ELF-1 (cell line): ENCODE data around the gene TMOD2.

Experiments
- DNase-seq: peaks from one replicate; pipeline ENCODE4 v3.0.0-alpha.2; 2016; ENCODE audit warnings: low read depth, low spot score

Gene TMOD2

DNA sequence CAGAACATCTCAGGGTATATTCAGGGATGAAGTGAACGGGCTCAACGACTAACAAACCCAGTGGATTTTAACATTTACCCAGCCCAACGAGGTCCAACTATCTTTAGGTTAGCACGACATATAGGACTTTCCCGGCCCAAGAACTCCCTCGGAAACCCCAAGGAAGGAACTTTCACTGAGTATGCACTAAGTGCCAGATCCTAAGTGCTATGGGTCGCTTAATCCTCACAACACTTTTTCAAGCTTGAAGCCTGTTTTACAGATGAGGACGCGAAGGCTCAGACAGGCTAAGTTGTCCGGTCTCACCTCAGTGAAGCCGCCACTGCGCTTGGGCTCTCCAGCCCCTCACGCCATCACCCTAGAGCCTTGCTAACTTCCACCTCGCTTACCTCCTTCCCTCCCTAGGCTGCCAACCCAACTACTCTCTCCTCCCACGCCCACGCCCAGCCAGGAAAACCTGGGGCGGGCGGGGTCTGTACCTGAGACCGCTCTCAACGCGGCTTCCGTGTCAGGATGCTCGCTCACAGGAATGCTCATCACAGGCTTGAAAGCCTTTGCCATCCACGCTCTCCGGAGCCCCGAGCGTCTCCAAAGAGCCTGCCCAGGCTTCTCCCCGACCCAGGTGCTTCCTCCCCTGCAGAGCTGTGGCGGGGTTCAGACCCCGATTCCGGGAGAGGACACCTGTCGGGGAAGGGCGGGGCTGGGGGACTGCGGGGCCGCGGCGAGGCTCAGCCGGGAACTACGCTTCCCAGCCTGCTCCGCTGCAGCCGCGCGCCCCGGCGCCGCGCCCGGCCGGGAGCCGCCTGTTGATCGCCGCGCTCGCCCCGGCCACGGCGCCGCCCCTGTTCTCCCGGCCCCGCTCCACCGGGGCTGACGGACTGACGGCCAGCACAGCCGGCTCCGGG lies at the start of gene TMOD2:
Gene TMOD2 (plus strand): TSS at position 806 of the 905 bp plus-strand sequence. CDS start 14,845 bp downstream, outside the sequence.
- peak; percentile 40 for DNase-seq

DNA sequence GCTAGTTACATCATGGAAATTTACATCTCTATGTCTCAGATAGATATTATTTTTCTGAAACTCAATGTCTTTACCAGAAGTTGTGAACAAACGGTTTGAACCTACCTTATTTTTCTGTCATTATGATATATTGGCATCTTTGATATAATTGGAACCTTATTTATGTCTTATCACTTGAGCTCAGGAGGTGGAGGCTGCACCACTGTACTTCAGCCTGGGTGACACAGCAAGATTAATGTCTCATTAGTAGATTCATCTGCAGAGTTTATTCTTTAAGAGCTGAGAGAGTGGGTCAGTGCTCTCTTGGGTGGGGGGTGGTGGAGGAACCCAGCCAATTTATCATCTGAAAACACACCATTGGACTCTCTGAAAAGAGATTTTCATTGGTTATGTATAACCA lies 48.7 kb upstream of the TMOD2 start:
- DNase-seq, result no peak

DNA sequence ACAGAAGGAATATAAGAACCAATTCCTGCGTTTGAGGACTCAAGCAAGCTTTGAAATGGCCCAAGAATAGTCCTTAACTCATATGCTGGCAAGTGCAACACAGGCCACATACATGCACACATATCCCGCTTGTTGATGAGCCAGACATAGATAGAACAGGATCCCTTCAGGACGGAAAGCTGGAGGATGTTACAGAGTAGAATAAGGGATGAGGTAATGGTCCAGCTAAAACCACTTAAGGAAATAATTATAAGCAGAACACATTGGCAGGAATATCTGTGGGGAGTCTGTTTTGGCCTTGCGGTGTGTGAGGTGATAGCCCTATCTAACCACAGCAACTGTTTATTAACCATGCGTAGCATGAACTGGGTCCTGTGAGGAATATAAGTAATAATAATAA lies 45.1 kb upstream of the TMOD2 start:
- no peak for DNase-seq

DNA sequence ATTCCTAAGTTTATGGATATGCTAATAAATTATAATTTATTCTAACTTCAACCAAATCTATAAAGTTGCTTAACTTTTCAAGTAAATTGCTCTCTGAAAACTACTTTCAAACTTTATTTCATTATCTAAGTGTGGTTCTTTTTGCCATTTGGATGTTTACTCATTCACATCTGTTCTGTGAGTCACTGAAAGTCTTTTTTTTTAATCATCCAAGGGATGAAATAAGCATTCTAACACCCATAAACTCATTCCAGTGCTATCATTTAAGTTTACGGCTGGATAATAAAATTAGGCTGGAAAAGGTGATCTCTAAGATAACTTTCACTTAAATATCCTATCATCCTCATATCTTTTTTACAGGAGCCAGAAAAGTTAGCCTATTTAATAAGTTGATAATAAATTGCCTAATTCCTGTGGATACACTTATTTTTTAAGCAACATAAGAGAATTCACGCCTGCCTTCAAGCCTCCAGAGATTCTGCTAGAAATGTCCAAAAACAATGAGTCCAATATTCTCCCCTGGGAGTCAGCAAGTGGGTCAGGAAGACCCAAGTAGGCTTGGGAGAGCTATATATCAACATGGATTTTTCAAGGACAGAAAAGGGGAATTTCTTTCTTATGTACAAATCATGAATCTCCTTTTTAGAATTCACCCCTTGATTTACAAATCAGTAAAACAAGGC lies 44.3 kb upstream of the TMOD2 start:
- DNase-seq, result no peak

DNA sequence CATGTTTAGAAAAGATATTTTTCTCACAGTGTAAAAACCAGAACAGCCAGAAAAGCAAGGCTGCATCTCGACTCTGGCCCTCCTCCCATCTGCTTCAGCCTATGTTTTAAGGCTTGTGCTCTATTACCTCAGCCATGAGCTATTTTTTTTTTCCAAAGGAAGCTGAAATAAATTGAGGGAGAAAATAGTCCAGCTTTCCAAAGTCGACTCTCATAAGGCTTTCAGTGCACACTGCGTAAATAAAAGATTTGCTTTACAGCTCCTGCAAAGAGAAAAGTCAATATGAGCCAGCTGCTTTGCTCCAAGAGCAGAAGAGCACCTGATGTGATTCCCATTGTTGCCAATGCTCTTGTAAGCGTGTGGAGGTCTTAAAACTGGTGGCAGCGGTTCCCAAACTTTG lies 43.4 kb upstream of the TMOD2 start:
- no peak for DNase-seq

DNA sequence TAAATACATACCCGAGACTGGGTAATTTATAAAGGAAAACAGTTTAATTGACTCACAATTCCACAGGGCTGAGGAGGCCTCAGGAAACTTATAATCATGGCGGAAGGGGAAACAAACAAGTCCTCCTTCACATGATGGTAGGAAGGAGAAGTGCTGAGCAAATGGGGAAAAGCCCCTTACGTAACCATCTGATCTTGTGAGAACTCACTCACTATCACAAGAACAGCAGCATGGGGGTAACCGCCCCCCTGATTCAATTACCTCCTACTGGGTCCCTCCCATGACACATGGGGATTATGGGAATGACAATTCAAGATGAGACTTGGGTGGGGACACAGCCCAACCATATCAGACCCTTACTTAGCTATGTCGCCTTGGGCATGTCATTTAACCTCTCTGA lies 42.4 kb upstream of the TMOD2 start:
- no peak for DNase-seq

DNA sequence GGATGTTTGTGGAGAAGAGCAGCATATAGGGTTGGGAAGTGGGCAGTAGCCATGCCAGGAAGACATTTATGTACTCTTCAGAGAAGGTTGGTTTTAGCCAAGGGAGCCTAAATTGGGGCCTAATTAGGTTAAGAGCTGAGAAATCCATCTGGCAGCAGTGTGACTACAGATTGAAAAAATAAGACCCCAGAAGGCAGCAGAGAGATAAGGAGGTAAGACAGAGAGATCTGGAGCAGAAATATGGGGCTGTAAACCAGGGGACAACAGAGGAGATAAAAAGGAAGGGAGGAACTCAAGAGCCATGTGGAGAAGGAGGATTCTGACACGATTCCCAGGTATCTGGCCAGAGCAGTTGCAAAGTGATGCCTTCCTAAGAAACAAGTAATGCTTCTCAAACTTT lies 37.2 kb upstream of the TMOD2 start:
- DNase-seq, result no peak

DNA sequence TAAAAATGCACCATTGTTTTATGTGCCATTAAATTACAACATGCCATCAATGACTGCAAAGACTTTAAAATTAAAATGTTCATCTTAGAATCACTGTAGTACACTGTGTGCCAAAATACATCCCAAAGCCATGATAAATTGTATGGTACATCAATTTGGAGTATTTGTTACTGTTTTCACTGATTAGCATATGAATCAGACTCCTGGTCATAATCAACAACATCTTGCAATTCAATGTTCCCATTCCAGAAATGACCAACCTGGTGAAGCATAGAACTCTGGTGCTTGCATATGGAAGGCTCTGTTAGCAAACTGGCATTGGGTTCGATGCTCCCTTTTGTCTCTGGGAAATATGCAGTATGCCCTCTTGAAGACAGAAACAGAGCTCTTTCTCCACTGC lies 36.5 kb upstream of the TMOD2 start:
- DNase-seq, result no peak

DNA sequence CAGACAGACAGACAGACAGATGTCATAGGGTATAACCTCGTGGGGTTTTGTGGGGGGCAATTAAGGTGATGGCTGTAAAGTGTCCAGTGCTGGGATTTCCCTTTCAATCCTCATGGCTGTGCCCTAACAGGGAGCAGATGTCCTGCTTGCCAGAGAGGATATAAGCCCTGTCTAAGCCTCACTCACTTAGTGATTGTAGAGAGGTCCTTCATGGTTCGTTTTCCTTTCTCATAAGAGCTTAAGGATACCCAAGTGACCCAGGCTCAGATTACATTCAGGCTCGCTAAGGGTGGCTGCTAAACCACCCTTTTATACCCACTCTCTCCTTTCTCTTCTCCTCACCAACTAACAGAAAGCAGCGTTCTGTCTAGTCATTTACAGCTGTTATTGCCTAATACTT lies 33.2 kb upstream of the TMOD2 start:
- DNase-seq, result no peak

DNA sequence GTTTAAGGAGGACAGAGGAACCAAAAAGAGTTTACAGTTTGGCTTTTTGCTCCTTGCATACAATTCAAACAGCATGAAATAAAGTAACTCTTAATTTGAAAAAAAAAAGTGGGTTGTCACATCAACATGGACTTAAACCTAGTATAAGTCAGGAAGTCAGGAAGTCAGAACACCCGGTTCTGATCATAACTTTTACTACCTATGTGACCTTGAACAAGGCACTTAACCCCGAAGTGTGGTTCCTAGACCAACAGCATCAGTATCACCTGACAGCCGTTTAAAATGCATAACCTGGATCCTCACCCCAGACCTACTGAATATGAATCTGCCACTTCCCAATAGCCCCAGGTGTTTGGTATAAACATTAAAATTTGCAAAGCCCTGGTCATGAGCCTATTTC lies 32.7 kb upstream of the TMOD2 start:
- no peak for DNase-seq

DNA sequence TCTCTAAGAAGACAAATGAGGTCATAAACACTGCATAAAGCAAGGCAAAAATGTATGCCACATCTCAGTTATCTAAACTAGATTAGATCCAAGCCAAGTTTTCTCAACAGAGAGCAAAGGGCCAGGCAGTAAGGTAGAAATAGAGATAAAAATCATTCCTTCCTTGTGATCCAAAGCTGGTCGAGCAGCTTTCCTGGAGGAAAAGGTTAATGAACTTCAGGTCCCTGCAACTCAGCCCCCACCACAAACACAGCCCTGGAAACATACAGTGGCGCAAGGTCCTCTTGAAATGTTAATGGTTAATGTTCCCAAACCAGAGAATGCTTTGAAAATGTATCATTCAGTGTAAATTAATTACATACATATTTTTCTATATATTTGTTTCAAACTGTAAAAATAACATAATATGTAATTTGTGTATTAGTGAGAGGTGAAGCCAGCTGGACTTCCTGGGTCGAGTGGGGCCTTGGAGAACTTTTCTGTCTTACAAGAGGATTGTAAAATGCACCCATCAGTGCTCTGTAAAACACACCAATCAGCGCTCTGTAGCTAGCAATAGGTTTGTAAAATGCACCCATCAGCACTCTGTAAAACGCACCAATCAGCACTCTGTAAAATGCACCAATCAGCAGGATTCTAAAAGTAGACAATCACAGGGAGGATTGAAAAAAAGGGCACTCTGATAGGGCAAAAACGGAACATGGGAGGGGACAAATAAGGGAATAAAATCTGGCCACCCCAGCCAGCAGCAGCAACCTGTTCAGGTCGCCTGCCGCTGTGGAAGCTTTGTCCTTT lies 31.0 kb upstream of the TMOD2 start:
- no peak for DNase-seq

DNA sequence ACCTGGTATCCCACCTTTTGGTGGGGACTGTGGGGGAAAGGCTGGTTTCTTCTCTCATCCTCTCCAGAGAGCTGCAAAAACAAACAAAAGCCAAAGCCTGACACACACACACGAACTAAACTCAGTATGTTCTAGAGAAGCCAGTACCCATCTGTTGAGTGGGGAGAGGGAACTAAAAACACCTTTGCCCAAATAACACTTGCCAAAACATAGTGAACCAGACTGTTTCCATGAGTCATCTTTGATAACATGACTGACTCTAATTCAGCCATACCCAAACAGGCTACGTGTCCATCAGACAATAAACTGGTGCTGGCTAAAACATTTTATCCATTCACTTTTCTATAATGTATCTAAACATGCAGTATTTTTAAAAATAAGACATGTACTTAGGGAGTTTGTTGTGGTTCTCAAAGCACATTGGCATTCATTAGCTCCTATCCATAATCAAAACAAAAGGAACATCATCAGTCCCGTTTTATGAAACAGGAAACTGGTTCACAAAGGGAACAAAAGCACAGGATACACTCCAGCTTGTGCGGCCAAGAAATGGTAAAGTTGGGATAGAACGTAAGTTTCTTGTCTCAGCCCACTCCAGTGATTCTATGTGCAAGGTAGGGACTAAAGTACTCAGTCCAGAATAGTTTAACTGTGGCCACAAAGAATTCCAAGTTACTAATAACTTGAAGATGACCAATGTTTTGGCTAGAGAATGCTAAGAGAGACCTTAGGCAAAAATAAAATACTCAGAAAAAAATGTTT lies 30.0 kb upstream of the TMOD2 start:
- DNase-seq, result no peak

DNA sequence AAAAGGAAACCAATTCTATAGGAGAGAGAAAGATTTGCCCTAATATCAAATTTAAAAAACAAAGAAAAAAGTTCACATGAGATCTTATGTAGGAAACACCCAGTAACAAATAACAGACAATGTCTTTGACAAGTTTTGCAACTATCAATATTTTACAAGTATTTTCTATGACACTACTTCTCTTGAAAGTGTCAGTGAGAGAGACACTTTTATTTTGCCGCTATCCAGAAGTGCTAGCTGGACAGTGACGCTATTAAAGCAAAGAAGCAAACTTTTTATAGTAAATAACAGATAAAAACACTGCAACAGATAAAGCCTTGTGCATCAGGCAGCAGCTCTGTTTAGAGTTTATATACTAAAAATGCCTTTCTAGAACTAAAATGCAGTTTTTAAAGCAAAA lies 27.2 kb upstream of the TMOD2 start:
- no peak for DNase-seq

DNA sequence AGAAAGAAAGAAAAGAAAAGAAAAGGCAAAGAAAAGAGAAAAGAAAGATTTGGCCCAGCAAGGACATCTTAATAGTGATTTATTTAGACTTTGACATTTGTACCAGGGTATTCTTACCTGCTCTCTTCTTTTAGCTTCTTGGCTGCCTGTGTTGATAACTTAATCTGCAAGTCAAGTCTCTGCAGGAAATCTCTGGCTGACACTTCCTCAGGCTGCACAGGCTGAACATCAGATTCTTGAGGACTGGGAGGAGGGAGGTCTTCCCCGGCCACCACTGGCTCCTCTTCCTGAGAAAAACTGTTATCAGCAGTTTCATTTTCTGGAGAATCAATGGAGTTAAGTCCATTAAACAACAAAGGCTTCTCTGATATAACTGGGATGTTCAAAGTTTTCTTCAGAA lies 26.7 kb upstream of the TMOD2 start:
- peak; percentile 60 for DNase-seq

DNA sequence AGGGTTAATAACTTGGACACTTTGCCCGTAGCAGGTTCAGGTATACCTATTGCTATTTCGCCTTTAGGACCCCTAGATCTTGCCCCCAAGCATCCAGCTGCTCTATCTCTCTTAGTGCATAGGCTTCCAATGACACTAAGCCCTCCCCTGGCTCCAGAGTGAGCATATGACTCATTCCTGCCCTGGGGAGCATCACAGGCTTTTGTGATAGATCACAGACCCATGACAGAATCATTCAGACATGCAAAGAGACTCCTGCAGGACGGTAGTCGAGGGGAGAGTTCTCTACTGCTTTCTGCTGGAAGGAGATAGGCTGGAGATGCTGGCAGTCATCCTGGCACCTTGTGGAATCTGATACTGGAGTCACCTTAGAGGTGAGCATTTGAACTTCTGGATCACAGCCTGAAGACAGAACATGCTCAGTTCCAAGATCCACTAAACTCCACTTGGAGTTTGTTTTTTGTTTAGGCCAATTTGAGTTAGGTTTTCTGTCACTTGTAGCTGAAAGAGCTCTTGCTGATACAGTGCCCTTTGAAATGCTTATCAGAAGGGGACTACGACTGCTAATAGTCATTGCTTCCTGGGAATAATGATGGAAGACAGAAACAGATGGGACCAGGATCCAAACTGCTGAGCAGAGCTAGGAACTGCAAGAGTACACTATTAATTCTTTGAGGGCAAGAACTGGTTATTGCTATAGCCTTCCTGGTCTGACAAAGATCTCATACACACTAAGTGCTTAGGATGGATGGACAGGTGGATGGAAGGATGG lies 24.9 kb upstream of the TMOD2 start:
- DNase-seq, result peak; percentile 94

DNA sequence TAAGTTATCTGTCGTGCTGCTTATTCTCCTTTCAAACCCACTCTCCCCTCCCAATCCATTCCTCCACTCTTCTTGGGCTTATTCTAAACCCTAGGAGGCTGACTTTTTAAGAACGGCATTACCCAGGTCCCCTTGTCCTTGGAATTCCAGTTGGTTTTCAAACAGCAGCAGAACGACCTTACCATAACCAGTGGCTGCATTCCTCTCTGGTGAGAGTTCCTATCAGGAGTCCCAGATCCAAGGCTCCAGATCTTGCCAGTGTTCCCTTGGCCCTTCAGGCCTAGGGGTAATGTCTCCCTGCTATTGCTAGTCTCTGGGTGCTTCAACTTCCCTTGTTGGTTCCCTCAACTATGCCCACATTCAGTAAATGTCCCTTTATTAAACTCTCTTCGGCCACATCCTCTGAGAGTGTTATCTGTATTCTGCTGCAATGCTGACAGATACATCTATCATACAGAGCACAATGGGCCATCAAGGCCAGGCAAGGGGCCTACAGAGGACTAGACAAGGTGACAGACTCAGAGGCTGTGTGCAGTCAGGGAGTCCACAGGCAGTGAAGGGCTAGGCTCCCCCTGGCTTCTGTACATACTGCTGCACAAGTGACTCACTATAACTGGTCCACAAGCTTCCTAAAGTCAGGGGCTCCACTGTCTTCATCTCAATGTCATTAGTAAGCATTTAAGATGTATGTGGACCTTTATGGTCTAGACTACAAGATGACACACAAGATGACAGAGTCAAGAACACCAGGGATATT lies 24.1 kb upstream of the TMOD2 start:
- peak; percentile 40 for DNase-seq

DNA sequence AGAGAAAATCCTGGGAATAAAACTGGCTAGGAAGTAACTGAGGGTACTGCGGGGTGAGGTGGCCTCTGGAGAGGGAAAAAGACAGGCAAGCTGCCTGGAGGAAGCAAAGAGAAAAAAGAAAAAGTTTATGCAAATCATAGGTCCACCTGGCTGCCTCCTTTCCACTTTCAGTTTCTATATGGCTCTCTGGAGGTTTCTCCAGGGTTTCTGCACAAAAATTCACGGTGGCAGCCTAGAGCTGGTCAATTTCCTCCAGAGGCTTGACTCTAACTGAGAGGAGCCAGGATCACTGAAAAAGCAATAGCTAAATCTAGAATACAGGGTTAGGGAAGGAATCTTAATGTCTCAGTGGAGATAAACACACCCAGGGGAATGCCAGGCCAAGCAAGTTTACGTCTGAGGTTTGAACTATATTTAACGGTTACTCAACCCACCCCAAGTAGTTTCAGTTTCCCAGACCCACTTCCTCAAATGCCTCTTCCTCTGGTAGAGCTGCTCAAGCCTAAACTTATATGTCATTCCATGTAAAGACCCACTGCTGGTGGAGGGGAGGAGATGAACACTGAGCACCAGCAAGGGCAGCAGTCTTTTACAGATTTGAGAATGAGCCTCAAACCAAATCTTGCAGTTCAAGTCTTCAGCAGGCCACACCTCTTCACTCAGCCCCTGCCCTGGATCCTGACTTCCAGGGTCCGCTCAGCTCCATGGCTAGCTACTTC lies 19.7 kb upstream of the TMOD2 start:
- no peak for DNase-seq

DNA sequence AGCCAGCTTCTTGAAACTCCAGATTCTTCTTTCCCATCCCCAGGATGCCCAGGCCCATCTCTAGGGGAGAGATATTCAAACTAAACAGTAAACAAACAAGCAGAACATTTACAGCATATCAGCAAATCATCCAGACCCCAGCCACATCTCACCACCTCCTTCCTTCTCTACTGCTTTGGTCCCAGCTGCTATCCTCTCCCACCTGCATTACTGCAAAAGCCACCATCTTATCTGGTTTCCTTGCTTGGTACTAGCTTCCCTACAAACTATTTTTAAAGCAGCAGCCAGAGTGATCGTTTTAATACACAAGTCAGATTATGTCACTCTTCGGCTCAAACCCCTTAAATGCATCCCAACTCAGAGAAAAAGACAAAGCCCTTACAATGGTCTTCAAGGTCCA lies 18.8 kb upstream of the TMOD2 start:
- no peak for DNase-seq

DNA sequence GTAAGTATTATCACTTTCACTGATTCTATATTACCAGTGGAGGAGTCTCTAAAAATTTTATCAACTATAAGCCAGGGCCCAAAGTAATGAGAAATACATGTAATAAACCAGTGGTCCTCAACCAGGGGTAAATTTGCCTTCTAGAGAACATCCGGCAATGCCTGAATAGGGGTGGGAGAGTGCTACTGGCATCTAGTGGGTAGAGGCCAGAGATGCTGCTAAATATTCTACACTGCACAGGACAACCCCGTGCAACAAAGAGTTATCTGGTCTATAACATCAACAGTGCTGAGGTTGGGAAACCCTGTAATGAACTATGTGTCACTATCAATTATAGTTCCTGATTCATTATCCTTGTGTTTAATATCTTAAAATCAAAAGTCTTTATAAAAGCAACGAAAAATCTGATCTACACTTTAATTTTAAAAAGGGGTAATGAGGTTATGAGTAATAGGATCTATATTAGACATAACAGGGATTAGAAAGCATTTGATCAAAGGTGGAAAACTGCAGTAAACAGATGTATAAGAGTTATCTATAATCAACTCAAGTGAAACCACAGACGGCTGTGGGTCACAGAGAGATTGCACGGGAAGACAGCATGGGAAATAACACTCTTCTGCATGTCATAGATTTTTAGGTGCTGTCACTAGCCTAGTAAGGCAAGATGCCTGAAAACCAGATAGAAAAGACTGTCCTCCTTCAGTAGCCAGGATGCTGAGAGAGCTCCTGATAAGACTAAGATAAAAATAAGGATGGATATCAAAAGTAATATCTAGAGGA lies 16.0 kb upstream of the TMOD2 start:
- DNase-seq, result no peak
